Thyroid gland (tissue), 4 donors: Measurements from ENCODE around the gene ATXN1. TPM values are rescaled to one million over a fixed set of nuclear protein-coding genes. Genes with fewer than 3 reads are reported as not detected.

Experiments
- DNase-seq, 2 donors: peaks; one replicate each; pipeline ENCODE4 v3.0.0-alpha.2; 2019
- H3K27ac ChIP-seq, 3 donors: fragments of 200-600 bp; sonication (generic); 1 replicate in 2 of 3; 2 replicates in 1 of 3; pipeline ENCODE4 v1.5.1; 2016 to 2019; ENCODE audit warnings: mild to moderate bottlenecking in 1 of 3, moderate library complexity in 1 of 3
- H3K27me3 ChIP-seq: fragments of 200-600 bp; sonication (generic); one replicate; pipeline ENCODE4 v1.5.1; 2019
- H3K36me3 ChIP-seq, 2 donors: fragments of 200-600 bp; sonication (generic); one replicate each; pipeline ENCODE4 v1.5.1; 2016 to 2019
- H3K4me1 ChIP-seq, 2 donors: fragments of 200-600 bp; sonication (generic); one replicate each; pipeline ENCODE4 v1.5.1; 2017 to 2019
- H3K4me3 ChIP-seq, 3 donors: fragments of 200-600 bp; sonication (generic); replicated peaks in 1 of 3; 1 replicate in 2 of 3; 2 replicates in 1 of 3; pipeline ENCODE4 v1.5.1; 2016; ENCODE audit warnings: mild to moderate bottlenecking in 1 of 3
- H3K9me3 ChIP-seq: fragments of 200-600 bp; sonication (generic); one replicate; pipeline ENCODE4 v1.5.1; 2017
- CTCF ChIP-seq, 6 experiments: fragments of 200-600 bp in 3 of 6; fragments of 450-650 bp in 3 of 6; sonication (generic) in 3 of 6; IDR thresholded peaks; one replicate each; pipeline ENCODE4 v1.5.1; 2016 to 2019; ENCODE audit warnings: antibody characterized with exemption in 6 of 6, mild to moderate bottlenecking in 2 of 6, inconsistent platforms in 1 of 6, moderate library complexity in 1 of 6
- POLR2A ChIP-seq, 2 donors: fragments of 450-650 bp; IDR thresholded peaks; one replicate each; pipeline ENCODE4 v1.6.1; 2017; ENCODE audit warnings: antibody characterized with exemption in 2 of 2, mild to moderate bottlenecking in 2 of 2, moderate library complexity in 1 of 2
- WGBS, 2 donors: methylation state at CpG; one replicate each; pipeline ENCODE4 v1.1.5; 2017; 5-methylcytosine and 5-hydroxymethylcytosine counted together
- intact Hi-C: fragments of 100-400 bp; cut with DNase I; formaldehyde crosslinking; loops from one replicate; pipeline ENCODE4 v1.15.1; 2023
- total RNA-seq, 4 donors: library from RNA; depleted of rRNA; stranded (reverse); fragments of >200 nt; gene quantifications; one replicate each; pipeline ENCODE4 v1.2.3, GENCODE V29; 2016

ATXN1 gene
- total RNA-seq, 4 donors from 2014 or later, result 62.1 to 88.1 (median 83.0) TPM

- H3K9me3 ChIP-seq, result no peaks in the 10 kb centered on the region
- no peak overlapping the region for H3K4me3 ChIP-seq
- H3K27ac ChIP-seq, result no peak overlapping the region
- no peaks in the 10 kb centered on the region for H3K27me3 ChIP-seq
- intact Hi-C loops, result loop anchor here (5.0 kb wide), 1 partner anchor 69 kb away; no protein-coding TSS in a partner anchor
- no peaks in the 10 kb centered on the region for H3K36me3 ChIP-seq
- peak in 5 of 6 experiments; percentile 9 to 46 (median 33) for TF ChIP-seq CTCF (IDR thresholded peaks at IDR 0.05)
- TF ChIP-seq POLR2A (IDR thresholded peaks at IDR 0.05), result no peak
- peaks cover 15 to 27% of the 10 kb centered on the region in 2 donors for H3K4me1 ChIP-seq
- peak; percentile 66 to 68 for DNase-seq
- 29 to 31% methylated on average over 10 of the region's 10 CpGs for WGBS, 2 donors
These were observed 422.5 kb downstream of the ATXN1 start for GRCh38 chr6:16338577-16339264.

DNA sequence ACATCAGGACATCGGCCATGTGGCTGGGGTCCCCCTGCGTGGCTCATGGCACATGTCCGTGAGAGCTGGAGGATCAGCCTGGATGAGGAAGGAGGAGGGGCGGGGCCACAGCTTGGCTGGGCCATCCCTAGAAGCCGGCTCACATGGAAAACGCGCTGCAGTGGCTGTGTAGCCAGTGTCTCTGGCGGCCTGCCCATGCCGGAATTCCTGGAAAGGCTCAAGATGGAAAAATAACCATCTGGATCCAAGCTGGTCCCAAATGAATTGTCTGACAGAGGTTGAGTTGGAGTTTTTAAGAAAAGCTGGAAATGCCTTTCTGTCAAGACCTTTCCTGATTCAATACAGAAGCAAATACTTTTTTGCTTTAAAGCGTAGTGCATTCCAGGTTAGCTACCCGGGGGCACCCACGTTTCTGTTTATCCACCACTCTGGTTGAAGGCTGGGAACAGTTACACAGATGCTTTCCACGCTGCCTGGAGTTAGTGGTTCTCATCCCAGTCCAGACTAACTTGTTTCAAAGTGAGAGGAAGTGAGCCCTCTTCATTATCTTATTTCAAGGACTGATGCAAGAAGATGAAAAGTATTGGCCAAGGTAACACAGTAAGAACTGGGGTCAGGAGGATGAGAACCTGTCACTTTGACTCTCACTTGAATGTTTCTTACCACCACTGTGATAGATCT is 423.8 kb downstream of the ATXN1 start:
- WGBS, 2 donors, result 60 to 78% methylated on average over 13 of the region's 13 CpGs
- intact Hi-C loops, result loop anchor here (5.0 kb wide), 1 partner anchor 70 kb away; no protein-coding TSS in a partner anchor
- H3K27ac ChIP-seq, result no peak overlapping the region
- TF ChIP-seq CTCF (IDR thresholded peaks at IDR 0.05) (no peak), POLR2A (IDR thresholded peaks at IDR 0.05) (no peak)
- H3K27me3 ChIP-seq, result no peaks in the 10 kb centered on the region
- H3K4me3 ChIP-seq, result no peak overlapping the region
- peaks cover 18 to 39% of the 10 kb centered on the region in 2 donors for H3K4me1 ChIP-seq
- DNase-seq, result peak; percentile 52 to 54
- H3K9me3 ChIP-seq, result no peaks in the 10 kb centered on the region
- no peaks in the 10 kb centered on the region for H3K36me3 ChIP-seq

DNA sequence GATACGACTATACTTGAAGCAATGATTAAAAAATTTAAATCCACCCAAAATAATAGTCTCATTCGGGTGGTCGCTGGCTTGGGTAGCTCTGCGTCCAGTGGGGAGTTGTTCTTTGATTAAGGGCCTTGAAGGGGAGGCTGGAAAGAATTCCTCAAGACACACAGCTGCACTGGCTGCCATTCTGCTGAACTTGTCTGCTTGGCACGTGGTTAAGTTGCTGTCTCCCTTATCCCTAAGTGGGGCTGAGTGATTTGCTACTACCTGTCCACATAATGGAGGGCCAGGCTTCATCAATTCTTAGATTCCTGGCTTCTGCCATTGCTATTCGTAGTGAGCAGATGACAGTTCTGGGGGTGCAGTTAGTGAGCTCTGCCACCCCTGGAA is 424.4 kb downstream of the ATXN1 start:
- no peak for TF ChIP-seq CTCF (IDR thresholded peaks at IDR 0.05)
- no peak for TF ChIP-seq POLR2A (IDR thresholded peaks at IDR 0.05)
- intact Hi-C loops, result loop anchor here (5.0 kb wide), 1 partner anchor 70 kb away; no protein-coding TSS in a partner anchor
- 76 to 86% methylated on average over 6 of the region's 6 CpGs for WGBS, 2 donors
- no peak overlapping the region for H3K4me3 ChIP-seq
- no peaks in the 10 kb centered on the region for H3K27me3 ChIP-seq
- H3K27ac ChIP-seq, result no peak overlapping the region
- H3K9me3 ChIP-seq, result no peaks in the 10 kb centered on the region
- no peaks in the 10 kb centered on the region for H3K36me3 ChIP-seq
- no peak for DNase-seq
- H3K4me1 ChIP-seq, result peaks cover 23 to 44% of the 10 kb centered on the region in 2 donors

GRCh38 chr6:16336056-16336818 is 425.0 kb downstream of the ATXN1 start:
- no peaks in the 10 kb centered on the region for H3K27me3 ChIP-seq
- no peak overlapping the region for H3K27ac ChIP-seq
- WGBS, 2 donors, result 82 to 84% methylated on average over 6 of the region's 6 CpGs
- intact Hi-C loops, result loop anchor here (5.0 kb wide), 1 partner anchor 71 kb away; no protein-coding TSS in a partner anchor
- no peak for DNase-seq
- TF ChIP-seq POLR2A (IDR thresholded peaks at IDR 0.05) (no peak), CTCF (IDR thresholded peaks at IDR 0.05) (no peak)
- no peaks in the 10 kb centered on the region for H3K36me3 ChIP-seq
- no peak overlapping the region for H3K4me3 ChIP-seq
- H3K9me3 ChIP-seq, result no peaks in the 10 kb centered on the region
- peaks cover 28 to 50% of the 10 kb centered on the region in 2 donors for H3K4me1 ChIP-seq
